Lower leg skin (tissue), 3 donors: Measurements from ENCODE around the gene PCSK6.

Experiments
- POLR2A ChIP-seq, 2 donors: fragments of 450-650 bp; IDR thresholded peaks; one replicate each; pipeline ENCODE4 v1.6.1; 2016 to 2017; ENCODE audit warnings: antibody characterized with exemption in 2 of 2, mild to moderate bottlenecking in 1 of 2, moderate library complexity in 1 of 2
- TF ChIP-seq, protein P1 (sequence below), 3 donors: fragments of 450-650 bp; IDR thresholded peaks; one replicate each; pipeline ENCODE4 v1.5.1; 2016; ENCODE audit warnings: antibody characterized with exemption in 3 of 3, mild to moderate bottlenecking in 3 of 3, moderate library complexity in 2 of 3

DNA sequence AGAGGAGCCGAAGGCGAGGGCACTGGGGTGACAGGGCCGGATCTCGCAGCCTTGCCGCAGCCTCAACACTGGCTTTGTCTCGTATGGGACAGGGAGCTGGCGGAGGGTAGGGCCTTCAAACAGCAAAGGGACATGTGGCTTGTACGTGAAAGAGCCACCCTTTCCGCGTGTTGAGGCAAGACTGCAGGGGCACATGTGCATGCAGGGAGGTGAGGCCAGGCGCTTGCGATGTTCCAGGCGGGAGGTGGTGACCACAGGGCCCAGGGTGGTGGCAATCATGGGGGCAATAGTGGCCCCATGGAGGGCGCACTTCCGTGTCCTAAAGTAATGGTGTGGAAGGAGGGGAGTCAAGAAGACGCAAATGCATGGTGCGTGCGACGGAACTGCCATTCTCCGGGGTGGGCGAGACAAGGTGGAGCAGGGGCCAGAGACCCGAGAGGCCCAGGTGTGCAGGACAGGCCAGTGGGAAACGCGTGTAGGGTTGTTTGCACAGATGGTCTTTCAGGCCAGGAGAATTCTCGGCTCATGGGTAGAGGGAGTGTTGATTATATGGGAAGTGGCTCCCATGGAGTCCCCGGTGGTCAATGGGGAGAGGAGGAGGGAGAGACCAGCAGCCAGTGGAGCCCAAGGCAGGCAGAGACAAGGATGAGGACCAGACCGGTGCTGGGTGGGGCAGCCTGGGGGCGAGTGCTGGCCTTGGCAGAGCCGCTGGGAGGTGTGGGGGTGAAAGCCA, 45.8 kb upstream of the PCSK6 start:
- TF ChIP-seq, protein P1, sequence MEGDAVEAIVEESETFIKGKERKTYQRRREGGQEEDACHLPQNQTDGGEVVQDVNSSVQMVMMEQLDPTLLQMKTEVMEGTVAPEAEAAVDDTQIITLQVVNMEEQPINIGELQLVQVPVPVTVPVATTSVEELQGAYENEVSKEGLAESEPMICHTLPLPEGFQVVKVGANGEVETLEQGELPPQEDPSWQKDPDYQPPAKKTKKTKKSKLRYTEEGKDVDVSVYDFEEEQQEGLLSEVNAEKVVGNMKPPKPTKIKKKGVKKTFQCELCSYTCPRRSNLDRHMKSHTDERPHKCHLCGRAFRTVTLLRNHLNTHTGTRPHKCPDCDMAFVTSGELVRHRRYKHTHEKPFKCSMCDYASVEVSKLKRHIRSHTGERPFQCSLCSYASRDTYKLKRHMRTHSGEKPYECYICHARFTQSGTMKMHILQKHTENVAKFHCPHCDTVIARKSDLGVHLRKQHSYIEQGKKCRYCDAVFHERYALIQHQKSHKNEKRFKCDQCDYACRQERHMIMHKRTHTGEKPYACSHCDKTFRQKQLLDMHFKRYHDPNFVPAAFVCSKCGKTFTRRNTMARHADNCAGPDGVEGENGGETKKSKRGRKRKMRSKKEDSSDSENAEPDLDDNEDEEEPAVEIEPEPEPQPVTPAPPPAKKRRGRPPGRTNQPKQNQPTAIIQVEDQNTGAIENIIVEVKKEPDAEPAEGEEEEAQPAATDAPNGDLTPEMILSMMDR (IDR thresholded peaks at IDR 0.05) = no peak
- no peak for TF ChIP-seq POLR2A (IDR thresholded peaks at IDR 0.05)
